T-helper 22 cell (primary cell): Measurements from ENCODE around the gene ZFHX2.

Experiments used
- DNase-seq: peaks from one replicate; pipeline ENCODE4 v3.0.0-alpha.2; 2020; ENCODE audit warnings: low read depth

Gene ZFHX2

GRCh38 chr14:23559926-23560520, 8.5 kb upstream of the ZFHX2 start:
- DNase-seq, result no peak

- peak; percentile 28 for DNase-seq
These were observed 7.7 kb upstream of the ZFHX2 start for GRCh38 chr14:23559010-23559925.

- DNase-seq, result no peak
These were observed 6.9 kb upstream of the ZFHX2 start for GRCh38 chr14:23558346-23559009.

GRCh38 chr14:23557946-23558345, 6.4 kb upstream of the ZFHX2 start:
- DNase-seq, result no peak

- no peak for DNase-seq
These were observed 6.0 kb upstream of the ZFHX2 start for GRCh38 chr14:23557521-23557920.

- no peak for DNase-seq
These were observed 5.3 kb upstream of the ZFHX2 start for GRCh38 chr14:23556700-23557440.

- peak; percentile 86 for DNase-seq
These were observed 4.5 kb upstream of the ZFHX2 start, which contains the start of gene THTPA for GRCh38 chr14:23555882-23556699. TSS of gene THTPA (plus strand) at chr14:23556271. CDS start at chr14:23556758, 487 bp downstream.

GRCh38 chr14:23555533-23555881, 3.9 kb upstream of the ZFHX2 start:
- DNase-seq, result no peak

GRCh38 chr14:23550812-23551265, 726 bp downstream of the ZFHX2 start:
- DNase-seq, result no peak

GRCh38 chr14:23550131-23550811, 1.3 kb downstream of the ZFHX2 start:
- DNase-seq, result no peak

GRCh38 chr14:23548351-23549318, 2.9 kb downstream of the ZFHX2 start:
- no peak for DNase-seq

- no peak for DNase-seq
These were observed 3.6 kb downstream of the ZFHX2 start for GRCh38 chr14:23547924-23548323.

GRCh38 chr14:23546450-23547035, 5.0 kb downstream of the ZFHX2 start:
- no peak for DNase-seq

GRCh38 chr14:23545740-23546365, 5.7 kb downstream of the ZFHX2 start:
- DNase-seq, result no peak

- DNase-seq, result no peak
These were observed 6.8 kb downstream of the ZFHX2 start for GRCh38 chr14:23544511-23545447.

- DNase-seq, result no peak
These were observed 8.2 kb downstream of the ZFHX2 start for GRCh38 chr14:23543403-23543802.

GRCh38 chr14:23542261-23542660, 9.3 kb downstream of the ZFHX2 start:
- no peak for DNase-seq

- DNase-seq, result no peak
These were observed 11.5 kb downstream of the ZFHX2 start for GRCh38 chr14:23540141-23540469.
